ENCODE results near the gene OPRL1.

- TF ChIP-seq CTCF (IDR thresholded peaks at IDR 0.05) (no peak), POLR2A (IDR thresholded peaks at IDR 0.05) (no peak)
Measured at GRCh38 chr20:64145458-64146300, 65.8 kb downstream of the OPRL1 start.
